OCI-LY1 (cell line): Measurements from ENCODE around the gene MICAL2.
"Not testable (repeated sequence)": the region's sequence is repeated elsewhere in the genome, so short reads cannot be mapped to it uniquely, and the experiment has no call there.

Source experiments
- H2AFZ ChIP-seq: fragments of 200-600 bp; sonication (generic), shearing (Covaris generic); 2 replicates; pipeline ENCODE4 v1.6.0; 2014; ENCODE audit warnings: antibody characterized with exemption, mild to moderate bottlenecking, low read length
- H3F3A ChIP-seq: fragments of 200-600 bp; sonication (generic), shearing (Covaris generic); 2 replicates; pipeline ENCODE4 v1.6.0; 2014; ENCODE audit warnings: mild to moderate bottlenecking, antibody characterized with exemption, low read length, moderate library complexity; ENCODE audit not compliant: insufficient read depth
- H3K27ac ChIP-seq: fragments of 200-600 bp; sonication (generic); 2 replicates; pipeline ENCODE4 v1.5.1; 2014; ENCODE audit warnings: low read length, mixed run types, mild to moderate bottlenecking, low read depth; ENCODE audit not compliant: poor library complexity, severe bottlenecking
- H3K27me3 ChIP-seq: fragments of 200-600 bp; sonication (generic); 2 replicates; pipeline ENCODE4 v1.6.0; 2014; ENCODE audit warnings: antibody characterized with exemption, mild to moderate bottlenecking, low read length, moderate library complexity; ENCODE audit not compliant: insufficient read depth
- H3K36me3 ChIP-seq: fragments of 200-600 bp; sonication (generic); 2 replicates; pipeline ENCODE4 v1.6.1; 2014; ENCODE audit warnings: mild to moderate bottlenecking, antibody characterized with exemption, low read length, moderate library complexity, mixed read lengths; ENCODE audit not compliant: insufficient read depth
- H3K4me1 ChIP-seq: fragments of 200-600 bp; sonication (generic); 2 replicates; pipeline ENCODE4 v1.5.1; 2014; ENCODE audit warnings: mild to moderate bottlenecking, low read length, moderate library complexity; ENCODE audit not compliant: insufficient read depth, severe bottlenecking
- H3K4me2 ChIP-seq: fragments of 200-600 bp; sonication (generic), shearing (Covaris generic); 2 replicates; pipeline ENCODE4 v1.6.1; 2014; ENCODE audit warnings: low read length
- H3K4me3 ChIP-seq: fragments of 200-600 bp; sonication (generic); 2 replicates; pipeline ENCODE4 v1.5.1; 2014; ENCODE audit warnings: low read length, low read depth, mild to moderate bottlenecking, mixed read lengths; ENCODE audit not compliant: poor library complexity, severe bottlenecking
- H3K79me2 ChIP-seq: fragments of 200-600 bp; shearing (Covaris generic); 2 replicates; pipeline ENCODE4 v1.6.1; 2016; ENCODE audit warnings: mixed run types, low read length, mixed read lengths; ENCODE audit not compliant: insufficient read depth
- H3K9ac ChIP-seq: fragments of 200-600 bp; sonication (generic), shearing (Covaris generic); 2 replicates; pipeline ENCODE4 v1.6.1; 2014; ENCODE audit warnings: mild to moderate bottlenecking, low read length, mixed read lengths
- H3K9me2 ChIP-seq: fragments of 200-600 bp; sonication (generic), shearing (Covaris generic); 2 replicates; pipeline ENCODE4 v1.6.1; 2014; ENCODE audit warnings: low read depth, mild to moderate bottlenecking, low read length, mixed read lengths
- H3K9me3 ChIP-seq: fragments of 200-600 bp; shearing (Covaris generic); 2 replicates; pipeline ENCODE4 v1.6.1; 2014; ENCODE audit warnings: low read length, mixed read lengths
- H4K20me1 ChIP-seq: fragments of 200-600 bp; sonication (generic), shearing (Covaris generic); 2 replicates; pipeline ENCODE4 v1.6.0; 2016; ENCODE audit warnings: mild to moderate bottlenecking, low read length; ENCODE audit not compliant: insufficient read depth
- CTCF ChIP-seq: fragments of 200-600 bp; sonication (generic), shearing (Covaris generic); IDR thresholded peaks from 2 replicates; pipeline ENCODE4 v1.5.1; 2017; ENCODE audit warnings: mild to moderate bottlenecking, antibody characterized with exemption, low read length, moderate library complexity, mixed read lengths
- EZH2 ChIP-seq: fragments of 200-600 bp; sonication (generic), shearing (Covaris generic); IDR thresholded peaks from 2 replicates; pipeline ENCODE4 v1.8.0; 2017; ENCODE audit warnings: borderline replicate concordance, mixed run types, mild to moderate bottlenecking, antibody characterized with exemption, low read length, moderate library complexity, mixed read lengths

The MICAL2 gene

GRCh38 chr11:12143461-12144258, 33.3 kb downstream of the MICAL2 start:
- Histone ChIP-seq H3F3A (no peaks in the 10 kb centered on the region), H4K20me1 (no peaks in the 10 kb centered on the region), H3K36me3 (no peaks in the 10 kb centered on the region), H3K27ac (no peak overlapping the region), H2AFZ (no peak overlapping the region), H3K4me3 (no peak overlapping the region), H3K79me2 (no peaks in the 10 kb centered on the region), H3K27me3 (no peaks in the 10 kb centered on the region), H3K4me1 (no peaks in the 10 kb centered on the region), H3K9ac (no peak overlapping the region), H3K4me2 (no peak overlapping the region), H3K9me2 (no peaks in the 10 kb centered on the region), H3K9me3 (no peaks in the 10 kb centered on the region)
- TF ChIP-seq CTCF (no peak), EZH2 (no peak)

GRCh38 chr11:12144330-12145174, 34.2 kb downstream of the MICAL2 start:
- Histone ChIP-seq H3F3A (no peaks in the 10 kb centered on the region), H3K9me2 (no peaks in the 10 kb centered on the region), H3K79me2 (no peaks in the 10 kb centered on the region), H3K4me2 (no peak overlapping the region), H3K9me3 (no peaks in the 10 kb centered on the region), H3K4me3 (no peak overlapping the region), H4K20me1 (no peaks in the 10 kb centered on the region), H3K36me3 (no peaks in the 10 kb centered on the region), H2AFZ (no peak overlapping the region), H3K4me1 (no peaks in the 10 kb centered on the region), H3K27me3 (no peaks in the 10 kb centered on the region), H3K9ac (no peak overlapping the region), H3K27ac (no peak overlapping the region)
- TF ChIP-seq CTCF (no peak), EZH2 (no peak)

DNA sequence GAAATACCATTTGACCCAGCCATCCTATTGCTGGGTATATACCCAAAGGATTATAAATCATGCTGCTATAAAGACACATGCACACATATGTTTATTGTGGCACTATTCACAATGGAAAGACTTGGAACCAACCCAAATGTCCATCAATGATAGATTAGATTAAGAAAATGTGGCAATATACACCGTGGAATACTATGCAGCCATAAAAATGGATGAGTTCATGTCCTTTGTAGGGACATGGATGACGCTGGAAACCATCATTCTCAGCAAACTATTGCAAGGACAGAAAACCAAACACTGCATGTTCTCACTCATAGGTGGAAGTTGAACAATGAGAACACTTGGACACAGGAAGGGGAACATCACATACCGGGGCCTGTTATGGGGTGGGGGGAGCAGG, 36.3 kb downstream of the MICAL2 start:
- not testable (repeated sequence) for H2AFZ ChIP-seq, H3K9me2 ChIP-seq, H3K27ac ChIP-seq, H3K4me2 ChIP-seq, H3K27me3 ChIP-seq, H3K36me3 ChIP-seq, H3F3A ChIP-seq, H4K20me1 ChIP-seq, H3K79me2 ChIP-seq, H3K4me1 ChIP-seq, H3K4me3 ChIP-seq, H3K9me3 ChIP-seq, H3K9ac ChIP-seq
